ENCODE results near the gene DSTYK.
"Not testable (repeated sequence)": the region's sequence is repeated elsewhere in the genome, so short reads cannot be mapped to it uniquely, and the experiment has no call there.

The DSTYK gene

GRCh38 chr1:205169248-205169647 lies 42.3 kb downstream of the DSTYK start:
- no peak for DNase-seq

GRCh38 chr1:205168291-205168690 lies 43.2 kb downstream of the DSTYK start:
- no peak for DNase-seq

GRCh38 chr1:205162301-205162700 lies 49.2 kb downstream of the DSTYK start:
- no peak for DNase-seq

- DNase-seq = no peak
Measured at GRCh38 chr1:205161076-205161475, 50.4 kb downstream of the DSTYK start.

- DNase-seq = no peak
Measured at GRCh38 chr1:205158048-205158616, 53.4 kb downstream of the DSTYK start.

GRCh38 chr1:205155665-205156377 lies 55.7 kb downstream of the DSTYK start:
- not testable (repeated sequence) for DNase-seq

GRCh38 chr1:205152505-205152904 lies 59.0 kb downstream of the DSTYK start:
- no peak for DNase-seq

- no peak for DNase-seq
Measured at GRCh38 chr1:205150651-205151428, 60.7 kb downstream of the DSTYK start.

- DNase-seq = no peak
Measured at GRCh38 chr1:205147191-205147835, 64.2 kb downstream of the DSTYK start.

- DNase-seq = no peak
Measured at GRCh38 chr1:205144751-205145150, 66.8 kb downstream of the DSTYK start.

- no peak for DNase-seq
Measured at GRCh38 chr1:205144046-205144720, 67.3 kb downstream of the DSTYK start.

- no peak for DNase-seq
Measured at GRCh38 chr1:205142102-205142469, 69.4 kb downstream of the DSTYK start.

GRCh38 chr1:205141236-205142101 lies 70.0 kb downstream of the DSTYK start:
- DNase-seq = peak; percentile 75

GRCh38 chr1:205140113-205140512 lies 71.4 kb downstream of the DSTYK start:
- no peak for DNase-seq

- no peak for DNase-seq
Measured at GRCh38 chr1:205137901-205138300, 73.6 kb downstream of the DSTYK start.

GRCh38 chr1:205133287-205133686 lies 78.2 kb downstream of the DSTYK start:
- no peak for DNase-seq

GRCh38 chr1:205129447-205130029 lies 82.0 kb downstream of the DSTYK start:
- DNase-seq = no peak

- no peak for DNase-seq
Measured at GRCh38 chr1:205128050-205128449, 83.5 kb downstream of the DSTYK start.

- no peak for DNase-seq
Measured at GRCh38 chr1:205127646-205128045, 83.9 kb downstream of the DSTYK start.

- no peak for DNase-seq
Measured at GRCh38 chr1:205124726-205125125, 86.8 kb downstream of the DSTYK start.

- DNase-seq = no peak
Measured at GRCh38 chr1:205122489-205122882, 89.0 kb downstream of the DSTYK start.
